K562 (cell line): ENCODE data around the gene RALGPS1. TPM values are rescaled to one million over a fixed set of nuclear protein-coding genes. Genes with fewer than 3 reads are reported as not detected.

Source experiments
- MAFG ChIP-seq: fragments of 450-650 bp; conservative IDR thresholded peaks from 2 replicates; pipeline ENCODE4 v1.6.1; 2016; ENCODE audit warnings: missing genetic modification characterization, missing compliant biosample characterization
- NFE2 ChIP-seq: IDR thresholded peaks from 2 replicates; pipeline ENCODE4 v1.6.1; 2014; ENCODE audit warnings: antibody characterized with exemption, low read depth
- RREB1 ChIP-seq: fragments of 250-450 bp; sonication (Bioruptor Pico); IDR thresholded peaks from 2 replicates; pipeline ENCODE4 v1.4.0; 2020
- ZNF740 ChIP-seq, 3 experiments: fragments of 200-800 bp in 1 of 3; sonication (Bioruptor generic) in 1 of 3; sonication (generic) in 1 of 3; formaldehyde crosslinking in 1 of 3; IDR thresholded peaks; 2 replicates each; pipeline versions ENCODE4 v1.6.1 to v1.8.0; 2016 to 2022; ENCODE audit warnings: mild to moderate bottlenecking in 2 of 3, missing compliant biosample characterization in 2 of 3, missing genetic modification characterization in 2 of 3, missing genetic modification reagents in 1 of 3
- ZNF764 ChIP-seq: fragments of 250-450 bp; sonication (Bioruptor Pico); IDR thresholded peaks from 2 replicates; pipeline ENCODE4 v1.4.0; 2020; ENCODE audit warnings: low read depth, mild to moderate bottlenecking, moderate library complexity
- polyA plus RNA-seq, 8 experiments: library from polyadenylated mRNA; depleted of rRNA in 4 of 8; stranded (reverse) in 5 of 8; unstranded in 3 of 8; fragments of >200 nt; fragmentation: Nextera tagmentation in 2 of 8; fragmentation: Illumina TruSeq in 1 of 8; extraction: Ambion mirVana in 2 of 8; extraction: Trizol in 1 of 8; gene quantifications; 2 replicates each; pipeline versions ENCODE4 v1.2.1 to v1.2.3, GENCODE V29; 2011 to 2014; ENCODE audit warnings: inconsistent platforms in 1 of 8, missing spikeins in 1 of 8
- total RNA-seq, 7 experiments: library from RNA; depleted of rRNA in 6 of 7; stranded (reverse); fragments of >200 nt in 6 of 7; fragmentation: Illumina TruSeq in 2 of 7; extraction: Trizol in 2 of 7; gene quantifications; 2 replicates each; pipeline versions ENCODE4 v1.2.1 to v1.2.3, GENCODE V29; 2011 to 2021; ENCODE audit warnings: low replicate concordance in 1 of 7

Gene RALGPS1
- total and polyA plus RNA-seq, 9 of the 15 experiments (the other 6 are each of a cell fraction or from before 2014, with no cell fraction given), result 0.04 to 2.6 (median 1.5) TPM

- TF ChIP-seq ZNF740 (CRISPR knock-in tag; IDR thresholded peaks at IDR 0.05), result no peak
- TF ChIP-seq ZNF740 (tag; IDR thresholded peaks at IDR 0.05), result no peak
- TF ChIP-seq MAFG (tag), result peak; percentile 63
- TF ChIP-seq NFE2, result peak; percentile 79
- TF ChIP-seq RREB1 (CRISPR knock-in tag), result no peak
- TF ChIP-seq ZNF764 (CRISPR knock-in tag), result no peak
Observed at GRCh38 chr9:127187231-127187956, 272.8 kb downstream of the RALGPS1 start (continued).
